ENCODE data around the gene GPD2.

DNA sequence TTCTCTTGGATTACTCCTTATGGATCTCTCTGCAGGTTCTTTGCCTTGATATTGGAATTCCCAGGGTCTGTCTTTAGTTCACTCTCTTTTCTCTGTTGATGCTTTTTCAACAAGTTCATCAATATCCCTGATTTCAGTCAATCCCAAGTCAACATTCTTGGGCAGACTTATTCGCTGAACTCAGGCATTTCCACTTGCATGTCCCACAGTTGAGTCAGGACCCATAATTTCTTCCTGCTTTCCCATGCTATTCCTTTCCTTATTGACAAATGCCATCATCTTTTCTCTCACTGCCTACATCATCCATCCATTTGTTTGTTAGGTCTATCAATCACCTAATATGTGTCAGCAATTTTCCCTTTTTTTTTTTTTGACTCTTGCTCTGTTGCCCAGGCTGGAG lies 11.6 kb downstream of the GPD2 start:
- TF ChIP-seq POLR2A (IDR thresholded peaks at IDR 0.05; ENCODE audit: low read depth, low read length): no peak
- TF ChIP-seq, protein P1, sequence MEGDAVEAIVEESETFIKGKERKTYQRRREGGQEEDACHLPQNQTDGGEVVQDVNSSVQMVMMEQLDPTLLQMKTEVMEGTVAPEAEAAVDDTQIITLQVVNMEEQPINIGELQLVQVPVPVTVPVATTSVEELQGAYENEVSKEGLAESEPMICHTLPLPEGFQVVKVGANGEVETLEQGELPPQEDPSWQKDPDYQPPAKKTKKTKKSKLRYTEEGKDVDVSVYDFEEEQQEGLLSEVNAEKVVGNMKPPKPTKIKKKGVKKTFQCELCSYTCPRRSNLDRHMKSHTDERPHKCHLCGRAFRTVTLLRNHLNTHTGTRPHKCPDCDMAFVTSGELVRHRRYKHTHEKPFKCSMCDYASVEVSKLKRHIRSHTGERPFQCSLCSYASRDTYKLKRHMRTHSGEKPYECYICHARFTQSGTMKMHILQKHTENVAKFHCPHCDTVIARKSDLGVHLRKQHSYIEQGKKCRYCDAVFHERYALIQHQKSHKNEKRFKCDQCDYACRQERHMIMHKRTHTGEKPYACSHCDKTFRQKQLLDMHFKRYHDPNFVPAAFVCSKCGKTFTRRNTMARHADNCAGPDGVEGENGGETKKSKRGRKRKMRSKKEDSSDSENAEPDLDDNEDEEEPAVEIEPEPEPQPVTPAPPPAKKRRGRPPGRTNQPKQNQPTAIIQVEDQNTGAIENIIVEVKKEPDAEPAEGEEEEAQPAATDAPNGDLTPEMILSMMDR (IDR thresholded peaks at IDR 0.05 in 2 of 3, conservative IDR thresholded peaks at IDR 0.05 in 1 of 3; ENCODE audit: control insufficient read depth in 2 of 3, extremely low read depth in 1 of 3, insufficient read depth in 1 of 3, low read depth in 3 of 3, low read length in 3 of 3): no peak
- no peak for TF ChIP-seq REST (IDR thresholded peaks at IDR 0.05; ENCODE audit: low read depth, low read length)
- TF ChIP-seq, protein P2, sequence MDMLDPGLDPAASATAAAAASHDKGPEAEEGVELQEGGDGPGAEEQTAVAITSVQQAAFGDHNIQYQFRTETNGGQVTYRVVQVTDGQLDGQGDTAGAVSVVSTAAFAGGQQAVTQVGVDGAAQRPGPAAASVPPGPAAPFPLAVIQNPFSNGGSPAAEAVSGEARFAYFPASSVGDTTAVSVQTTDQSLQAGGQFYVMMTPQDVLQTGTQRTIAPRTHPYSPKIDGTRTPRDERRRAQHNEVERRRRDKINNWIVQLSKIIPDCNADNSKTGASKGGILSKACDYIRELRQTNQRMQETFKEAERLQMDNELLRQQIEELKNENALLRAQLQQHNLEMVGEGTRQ (IDR thresholded peaks at IDR 0.05; ENCODE audit: borderline replicate concordance, low read depth, low read length): no peak
- no peak for TF ChIP-seq BMI1 (IDR thresholded peaks at IDR 0.05; ENCODE audit: borderline replicate concordance)
- no peak for TF ChIP-seq FOS (IDR thresholded peaks at IDR 0.05; ENCODE audit: borderline replicate concordance, extremely low read depth, insufficient read length)
- TF ChIP-seq ZBTB4 (CRISPR knock-in tag; IDR thresholded peaks at IDR 0.05): no peak
- TF ChIP-seq, protein P3, sequence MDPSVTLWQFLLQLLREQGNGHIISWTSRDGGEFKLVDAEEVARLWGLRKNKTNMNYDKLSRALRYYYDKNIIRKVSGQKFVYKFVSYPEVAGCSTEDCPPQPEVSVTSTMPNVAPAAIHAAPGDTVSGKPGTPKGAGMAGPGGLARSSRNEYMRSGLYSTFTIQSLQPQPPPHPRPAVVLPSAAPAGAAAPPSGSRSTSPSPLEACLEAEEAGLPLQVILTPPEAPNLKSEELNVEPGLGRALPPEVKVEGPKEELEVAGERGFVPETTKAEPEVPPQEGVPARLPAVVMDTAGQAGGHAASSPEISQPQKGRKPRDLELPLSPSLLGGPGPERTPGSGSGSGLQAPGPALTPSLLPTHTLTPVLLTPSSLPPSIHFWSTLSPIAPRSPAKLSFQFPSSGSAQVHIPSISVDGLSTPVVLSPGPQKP (IDR thresholded peaks at IDR 0.05; ENCODE audit: low read depth, low read length): no peak
- TF ChIP-seq BCL3 (IDR thresholded peaks at IDR 0.05; ENCODE audit: borderline replicate concordance, insufficient read depth, low read depth, low read length, poor library complexity, severe bottlenecking): no peak
- no peak for TF ChIP-seq SUZ12 (IDR thresholded peaks at IDR 0.05; ENCODE audit: unreplicated experiment)
- TF ChIP-seq CHD1 (IDR thresholded peaks at IDR 0.05; ENCODE audit: low read depth, low read length): no peak
- TF ChIP-seq YY1 (IDR thresholded peaks at IDR 0.05; ENCODE audit: low read depth, low read length): no peak
- no peak for TF ChIP-seq MTA3 (IDR thresholded peaks at IDR 0.05; ENCODE audit: borderline replicate concordance, low read length)
- TF ChIP-seq MAX (IDR thresholded peaks at IDR 0.05; ENCODE audit: low read depth, low read length): no peak

All from GM12878 (cell line).